H1 (cell line): ENCODE measurements around the gene CDC42SE2. TPM values are rescaled to one million over a fixed set of nuclear protein-coding genes. Genes with fewer than 3 reads are reported as not detected.

Experiments
- CTCF ChIA-PET: fragments of 300-600 bp; sonication (Branson Sonifier 250); formaldehyde crosslinking; loops from one replicate; lab custom pipeline; 2021; ENCODE audit not compliant: partially characterized antibody; lab: Charles Lee
- POLR2A ChIA-PET: fragments of 300-600 bp; sonication (Branson Sonifier 250); formaldehyde crosslinking; loops from one replicate; lab custom pipeline; 2021; ENCODE audit warnings: inconsistent platforms; ENCODE audit not compliant: partially characterized antibody; lab: Charles Lee
- DNase-seq, 2 experiments: peaks; one replicate each; pipeline versions ENCODE4 v3.0.0 to v3.0.0-alpha.2; 2010 to 2022; ENCODE audit warnings: low spot score in 2 of 2, low read depth in 1 of 2, mixed read lengths in 1 of 2
- FAIRE-seq: peaks from 2 replicates; lab custom pipeline; 2011; peaks lifted over from hg19 to GRCh38; lab: Jason Lieb, UNC
- H2AFZ ChIP-seq: 2 replicates; pipeline ENCODE4 v1.8.1; 2012; ENCODE audit warnings: low read length, inconsistent platforms
- H2AK5ac ChIP-seq: 2 replicates; pipeline ENCODE4 v1.6.1; 2013; ENCODE audit warnings: low read depth, low read length
- H2BK120ac ChIP-seq: replicated peaks from 2 replicates; pipeline ENCODE3; 2013; ENCODE audit warnings: low read depth, low read length, inconsistent platforms
- H2BK12ac ChIP-seq: 2 replicates; pipeline ENCODE4 v1.6.1; 2013; ENCODE audit warnings: low read depth, low read length
- H2BK15ac ChIP-seq: 2 replicates; pipeline ENCODE4 v1.6.1; 2013; ENCODE audit warnings: low read length
- H2BK20ac ChIP-seq: 2 replicates; pipeline ENCODE4 v1.6.1; 2013; ENCODE audit warnings: low read length
- H2BK5ac ChIP-seq: 2 replicates; pipeline ENCODE4 v1.6.1; 2013; ENCODE audit warnings: low read depth, low read length
- H3K14ac ChIP-seq: 2 replicates; pipeline ENCODE4 v1.6.1; 2013; ENCODE audit warnings: inconsistent platforms; ENCODE audit not compliant: insufficient read length
- H3K18ac ChIP-seq: 2 replicates; pipeline ENCODE4 v1.6.1; 2013; ENCODE audit warnings: low read length; ENCODE audit errors: extremely low read depth
- H3K23ac ChIP-seq: 2 replicates; pipeline ENCODE4 v1.6.1; 2013; ENCODE audit warnings: inconsistent platforms; ENCODE audit not compliant: insufficient read length
- H3K23me2 ChIP-seq: 2 replicates; pipeline ENCODE4 v1.6.1; 2013; ENCODE audit warnings: low read depth, low read length
- H3K27ac ChIP-seq: 2 replicates; pipeline ENCODE4 v1.6.1; 2011; ENCODE audit warnings: low read depth, low read length, inconsistent platforms
- H3K27me3 ChIP-seq, 4 experiments: replicated peaks in 1 of 4; 1 replicate in 1 of 4; 2 replicates in 3 of 4; pipeline versions ENCODE4 v1.6.1 to v1.8.1; 2011 to 2013; ENCODE audit warnings: low read length in 3 of 4, mild to moderate bottlenecking in 3 of 4, inconsistent platforms in 2 of 4, mixed read lengths in 2 of 4, moderate library complexity in 1 of 4; ENCODE audit not compliant: control insufficient read depth in 3 of 4, insufficient read depth in 3 of 4; ENCODE audit errors: extremely low read depth in 1 of 4
- H3K36me3 ChIP-seq, 4 experiments: 2 replicates each; pipeline versions ENCODE4 v1.6.1 to v1.8.1; 2011 to 2013; ENCODE audit warnings: mild to moderate bottlenecking in 4 of 4, low read length in 3 of 4, moderate library complexity in 2 of 4, control low read depth in 1 of 4, inconsistent platforms in 1 of 4; ENCODE audit not compliant: insufficient read depth in 4 of 4, control insufficient read depth in 2 of 4
- H3K4ac ChIP-seq: replicated peaks from 2 replicates; pipeline ENCODE3; 2013; ENCODE audit warnings: low read length, low read depth, mixed read lengths, inconsistent platforms; ENCODE audit not compliant: insufficient read length
- H3K4me1 ChIP-seq, 4 experiments: replicated peaks in 1 of 4; 1 replicate in 1 of 4; 2 replicates in 3 of 4; pipeline versions ENCODE4 v1.6.1 to v1.8.1; 2011 to 2013; ENCODE audit warnings: low read length in 3 of 4, inconsistent platforms in 2 of 4, mixed read lengths in 1 of 4; ENCODE audit not compliant: insufficient read depth in 4 of 4, control insufficient read depth in 3 of 4
- H3K4me2 ChIP-seq, 2 experiments: 2 replicates each; pipeline versions ENCODE4 v1.6.1 to v1.8.1; 2011 to 2013; ENCODE audit warnings: low read depth in 2 of 2, low read length in 2 of 2, control low read depth in 1 of 2, inconsistent platforms in 1 of 2, mild to moderate bottlenecking in 1 of 2; ENCODE audit not compliant: insufficient read depth in 1 of 2
- H3K4me3 ChIP-seq, 4 experiments: fragments of 200-600, 300-600 bp in 1 of 4; sonication (generic), shearing (Covaris generic), sonication (Bioruptor Twin) in 1 of 4; 2 replicates each; pipeline versions ENCODE4 v1.5.1 to v1.8.1; 2011 to 2016; ENCODE audit warnings: low read length in 4 of 4, low read depth in 3 of 4, control low read depth in 2 of 4, inconsistent platforms in 2 of 4, mild to moderate bottlenecking in 2 of 4, mixed read lengths in 1 of 4, moderate library complexity in 1 of 4; ENCODE audit not compliant: insufficient read depth in 2 of 4; ENCODE audit errors: extremely low read depth in 1 of 4
- H3K56ac ChIP-seq: replicated peaks from 2 replicates; pipeline ENCODE3; 2013; ENCODE audit warnings: low read depth, mild to moderate bottlenecking, mixed read lengths, low read length, inconsistent platforms; ENCODE audit not compliant: insufficient read length
- H3K79me1 ChIP-seq: 2 replicates; pipeline ENCODE4 v1.6.1; 2013; ENCODE audit warnings: low read depth, low read length, control low read depth
- H3K79me2 ChIP-seq, 2 experiments: 2 replicates each; pipeline versions ENCODE4 v1.6.1 to v1.8.1; 2012 to 2013; ENCODE audit warnings: low read length in 2 of 2, mild to moderate bottlenecking in 2 of 2, inconsistent platforms in 1 of 2; ENCODE audit not compliant: insufficient read depth in 2 of 2, control insufficient read depth in 1 of 2
- H3K9ac ChIP-seq, 4 experiments: replicated peaks in 1 of 4; 1 replicate in 1 of 4; 2 replicates in 3 of 4; pipeline versions ENCODE4 v1.6.1 to v1.8.1; 2011 to 2013; ENCODE audit warnings: low read depth in 3 of 4, low read length in 3 of 4, control low read depth in 2 of 4, mild to moderate bottlenecking in 2 of 4, moderate library complexity in 2 of 4, inconsistent platforms in 1 of 4; ENCODE audit errors: extremely low read depth in 1 of 4
- H3K9me3 ChIP-seq, 2 experiments: 2 replicates each; pipeline versions ENCODE4 v1.6.1 to v1.8.1; 2012 to 2013; ENCODE audit warnings: mild to moderate bottlenecking in 2 of 2, moderate library complexity in 2 of 2, control low read depth in 1 of 2, inconsistent platforms in 1 of 2, low read depth in 1 of 2, low read length in 1 of 2, mixed read lengths in 1 of 2; ENCODE audit not compliant: insufficient read depth in 2 of 2
- H4K20me1 ChIP-seq, 2 experiments: replicated peaks in 1 of 2; 2 replicates each; pipeline versions ENCODE3 to v1.8.1; 2011 to 2013; ENCODE audit warnings: inconsistent platforms in 2 of 2, low read length in 2 of 2, mild to moderate bottlenecking in 1 of 2; ENCODE audit not compliant: insufficient read depth in 2 of 2, control insufficient read depth in 1 of 2
- H4K5ac ChIP-seq: 2 replicates; pipeline ENCODE4 v1.6.1; 2013; ENCODE audit warnings: low read length, low read depth, mixed read lengths, inconsistent platforms; ENCODE audit not compliant: insufficient read length
- H4K8ac ChIP-seq: 2 replicates; pipeline ENCODE4 v1.8.0; 2013; ENCODE audit warnings: mild to moderate bottlenecking, moderate library complexity, low read length, inconsistent platforms; ENCODE audit not compliant: insufficient read depth; ENCODE audit errors: extremely low read depth
- H4K91ac ChIP-seq: replicated peaks from 2 replicates; pipeline ENCODE3; 2013; ENCODE audit warnings: low read length, mixed read lengths, inconsistent platforms; ENCODE audit not compliant: insufficient read length
- BACH1 ChIP-seq: IDR thresholded peaks from 2 replicates; pipeline ENCODE4 v1.6.1; 2012; ENCODE audit warnings: low read length, improper control_type of control experiment
- BCL11A ChIP-seq, 2 experiments: IDR thresholded peaks; one replicate each; pipeline ENCODE4 v1.6.1; 2011; ENCODE audit warnings: low read depth in 2 of 2, low read length in 2 of 2, mild to moderate bottlenecking in 2 of 2
- CBX5 ChIP-seq: fragments of 300-800, 300-1000 bp; sonication (generic); IDR thresholded peaks from 2 replicates; pipeline ENCODE4 v1.7.1; 2016; ENCODE audit warnings: antibody characterized with exemption, low read length, low read depth
- CHD2 ChIP-seq: IDR thresholded peaks from 2 replicates; pipeline ENCODE4 v1.6.1; 2012; ENCODE audit warnings: low read length, improper control_type of control experiment
- CREB1 ChIP-seq: IDR thresholded peaks from 2 replicates; pipeline ENCODE4 v1.6.1; 2012; ENCODE audit warnings: inconsistent platforms
- EZH2 ChIP-seq: fragments of 200-600 bp; sonication (generic); IDR thresholded peaks from 2 replicates; pipeline ENCODE4 v1.7.1; 2012; ENCODE audit warnings: low read depth, mild to moderate bottlenecking, moderate library complexity, low read length, inconsistent platforms; ENCODE audit not compliant: severe bottlenecking
- GABPA ChIP-seq: IDR thresholded peaks from 2 replicates; pipeline ENCODE4 v1.6.1; 2011; ENCODE audit warnings: mild to moderate bottlenecking, low read length, moderate library complexity, borderline replicate concordance; ENCODE audit not compliant: insufficient read depth
- JUN ChIP-seq: IDR thresholded peaks from 2 replicates; pipeline ENCODE4 v1.6.1; 2011; ENCODE audit warnings: low read depth, mild to moderate bottlenecking, improper control_type of control experiment, low read length
- POLR2AphosphoS5 ChIP-seq: IDR thresholded peaks from 2 replicates; pipeline ENCODE4 v1.6.1; 2011; ENCODE audit warnings: low read depth, low read length
- RNF2 ChIP-seq: fragments of 200-900, 300-1000 bp; sonication (generic); IDR thresholded peaks from 2 replicates; pipeline ENCODE4 v1.7.1; 2016; ENCODE audit warnings: borderline replicate concordance, low read depth, mild to moderate bottlenecking, antibody characterized with exemption, low read length; ENCODE audit not compliant: poor library complexity, severe bottlenecking; ENCODE audit errors: missing control alignments
- TAF7 ChIP-seq: optimal IDR thresholded peaks from 2 replicates; pipeline ENCODE3; 2011; ENCODE audit warnings: low read depth, mild to moderate bottlenecking, inconsistent platforms, low read length, moderate library complexity, borderline replicate concordance
- YY1 ChIP-seq: IDR thresholded peaks from 2 replicates; pipeline ENCODE4 v1.6.1; 2011; ENCODE audit warnings: low read depth, mild to moderate bottlenecking, low read length
- WGBS, 2 experiments: shearing (Covaris generic) in 1 of 2; methylation state at CpG; one replicate each; pipeline versions ENCODE4 v1.1.6 to v1.1.7; 2013 to 2015; ENCODE audit warnings: low lambda C conversion rate in 2 of 2, mixed read lengths in 2 of 2, inconsistent platforms in 1 of 2, low coverage in 1 of 2, missing lambda C conversion rate in 1 of 2; ENCODE audit not compliant: insufficient replicate concordance in 2 of 2, insufficient coverage in 1 of 2, insufficient read length in 1 of 2; ENCODE audit errors: extremely low coverage in 1 of 2, missing lambda C conversion rate in 1 of 2; 5-methylcytosine and 5-hydroxymethylcytosine counted together
- polyA plus RNA-seq, 7 experiments: library from polyadenylated mRNA; depleted of rRNA in 3 of 7; stranded (reverse) in 5 of 7; unstranded in 2 of 7; fragments of >200 nt in 5 of 7; fragments of 200-250 nt in 2 of 7; gene quantifications; 1 replicate in 5 of 7; 2 replicates in 1 of 7; 4 replicates in 1 of 7; pipeline versions ENCODE4 v1.2.1 to v1.2.3, GENCODE V29; 2011 to 2013; ENCODE audit warnings: missing spikeins in 2 of 7, mixed read lengths in 2 of 7
- total RNA-seq: library from RNA; stranded (reverse); fragmentation: NEBNext Ultra II Directional; extraction: Animal tissue kit (Norgen Biotek cat#: 25700); gene quantifications from 2 replicates; pipeline ENCODE4 v1.2.1, GENCODE V29; 2021

Gene CDC42SE2
- total and polyA plus RNA-seq, 2 of the 8 experiments (the other 6 are each of a cell fraction or from before 2014, with no cell fraction given): 16.7 to 30.8 TPM

DNA sequence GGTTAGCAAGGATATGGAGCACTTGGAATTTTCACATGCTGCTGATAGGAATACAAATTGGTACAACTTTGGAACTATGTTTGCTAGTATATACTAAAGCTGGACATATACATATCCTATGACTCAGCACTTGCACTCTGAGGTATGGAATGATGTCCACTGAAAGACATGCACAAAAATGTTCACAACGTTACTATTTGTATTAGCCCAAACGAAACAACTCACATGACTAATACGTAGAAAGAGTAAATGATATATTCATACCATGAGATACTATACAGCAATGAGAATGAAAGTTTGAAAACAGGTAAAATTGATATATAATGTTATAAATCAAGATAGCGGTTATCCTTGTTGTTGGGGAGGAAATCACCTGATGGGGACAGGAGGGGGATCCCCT is 45.5 kb upstream of the CDC42SE2 start:
- ChIA-PET POLR2A (no interaction called here), CTCF (no interaction called here)
- Histone ChIP-seq H3K4ac (no peak overlapping the region), H2AK5ac (no peak overlapping the region), H3K18ac (no peak overlapping the region), H2BK20ac (no peak overlapping the region), H3K36me3 (no peaks in the 10 kb centered on the region), H3K79me1 (no peaks in the 10 kb centered on the region), H4K91ac (no peak overlapping the region), H2BK5ac (no peak overlapping the region), H3K4me2 (no peak overlapping the region), H3K27me3 (no peaks in the 10 kb centered on the region; a peak in 1 of 7 replicates), H3K23ac (no peak overlapping the region), H3K56ac (no peak overlapping the region), H3K4me3 (no peak overlapping the region), H2BK120ac (no peak overlapping the region), H4K5ac (no peak overlapping the region), H2BK15ac (no peak overlapping the region), H3K4me1 (no peaks in the 10 kb centered on the region), H3K9me3 (no peaks in the 10 kb centered on the region), H3K14ac (no peak overlapping the region), H3K27ac (no peak overlapping the region), H3K79me2 (no peaks in the 10 kb centered on the region), H3K23me2 (no peaks in the 10 kb centered on the region), H4K20me1 (no peaks in the 10 kb centered on the region), H2AFZ (no peak overlapping the region), H4K8ac (no peak overlapping the region), H2BK12ac (no peak overlapping the region), H3K9ac (no peak overlapping the region)
- TF ChIP-seq YY1 (no peak), BCL11A (IDR thresholded peaks at IDR 0.05; ENCODE audit: low read depth in 2 of 2, low read length in 2 of 2) (no peak), RNF2 (no peak), CREB1 (no peak), CBX5 (no peak), GABPA (no peak), POLR2AphosphoS5 (no peak), EZH2 (no peak), JUN (no peak), CHD2 (no peak), BACH1 (no peak), TAF7 (no peak)
- DNase-seq (no peak), FAIRE-seq (no peak)
- WGBS, 2 experiments: 76% methylated on average over 4 of the region's 4 CpGs; no CpG with 5 or more reads in 1 of the 2 experiments
